ENCODE results near the gene RBAK.

- no peak for TF ChIP-seq CTCF (IDR thresholded peaks at IDR 0.05; ENCODE audit: low read length)
- TF ChIP-seq EZH2 (IDR thresholded peaks at IDR 0.05; ENCODE audit: borderline replicate concordance, low read length): no peak
These were observed 18.0 kb downstream of the RBAK start for GRCh38 chr7:5063698-5064097.
